Panc1 (cell line): ENCODE data around the gene TNIK.

ENCODE experiments used
- POLR2AphosphoS5 ChIP-seq: IDR thresholded peaks from 2 replicates; pipeline ENCODE4 v1.6.1; 2012; ENCODE audit warnings: mild to moderate bottlenecking, low read depth, low read length, moderate library complexity
- SIN3A ChIP-seq: IDR thresholded peaks from 2 replicates; pipeline ENCODE4 v1.6.1; 2012; ENCODE audit warnings: low read depth, mild to moderate bottlenecking, low read length, moderate library complexity, borderline replicate concordance; ENCODE audit not compliant: insufficient read depth
- TCF7L2 ChIP-seq: IDR thresholded peaks from 2 replicates; pipeline ENCODE4 v1.6.1; 2011; ENCODE audit warnings: mild to moderate bottlenecking, low read depth, low read length, inconsistent platforms
- TF ChIP-seq, protein P1 (sequence below), 2 experiments: IDR thresholded peaks; 2 replicates each; pipeline ENCODE4 v1.6.1; 2011 to 2012; ENCODE audit warnings: low read depth in 2 of 2, control low read depth in 1 of 2, low read length in 1 of 2, mild to moderate bottlenecking in 1 of 2, moderate library complexity in 1 of 2; ENCODE audit not compliant: insufficient read depth in 1 of 2
- TF ChIP-seq, protein P2 (sequence below): fragments of 450-650 bp; IDR thresholded peaks from 2 replicates; pipeline ENCODE4 v1.5.1; 2017; ENCODE audit warnings: mild to moderate bottlenecking

DNA sequence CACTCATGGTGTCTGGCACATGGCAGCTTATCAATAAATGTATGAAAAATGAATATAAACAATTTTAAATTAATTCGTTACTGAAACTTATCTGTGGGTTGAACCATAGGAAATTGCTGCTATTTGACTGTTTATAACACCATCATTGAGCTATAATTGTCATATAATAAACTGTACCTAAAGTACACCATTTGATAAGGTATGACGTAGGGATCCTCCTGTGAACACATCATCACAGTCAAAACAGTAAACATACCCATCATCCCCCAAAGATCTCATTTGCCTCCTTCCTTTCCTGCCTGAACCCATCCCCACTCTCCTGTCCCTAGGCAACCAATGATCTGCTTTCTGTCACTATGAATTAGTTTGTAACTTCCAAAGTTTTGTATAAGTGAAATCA is 282.7 kb downstream of the TNIK start:
- TF ChIP-seq, protein P1, sequence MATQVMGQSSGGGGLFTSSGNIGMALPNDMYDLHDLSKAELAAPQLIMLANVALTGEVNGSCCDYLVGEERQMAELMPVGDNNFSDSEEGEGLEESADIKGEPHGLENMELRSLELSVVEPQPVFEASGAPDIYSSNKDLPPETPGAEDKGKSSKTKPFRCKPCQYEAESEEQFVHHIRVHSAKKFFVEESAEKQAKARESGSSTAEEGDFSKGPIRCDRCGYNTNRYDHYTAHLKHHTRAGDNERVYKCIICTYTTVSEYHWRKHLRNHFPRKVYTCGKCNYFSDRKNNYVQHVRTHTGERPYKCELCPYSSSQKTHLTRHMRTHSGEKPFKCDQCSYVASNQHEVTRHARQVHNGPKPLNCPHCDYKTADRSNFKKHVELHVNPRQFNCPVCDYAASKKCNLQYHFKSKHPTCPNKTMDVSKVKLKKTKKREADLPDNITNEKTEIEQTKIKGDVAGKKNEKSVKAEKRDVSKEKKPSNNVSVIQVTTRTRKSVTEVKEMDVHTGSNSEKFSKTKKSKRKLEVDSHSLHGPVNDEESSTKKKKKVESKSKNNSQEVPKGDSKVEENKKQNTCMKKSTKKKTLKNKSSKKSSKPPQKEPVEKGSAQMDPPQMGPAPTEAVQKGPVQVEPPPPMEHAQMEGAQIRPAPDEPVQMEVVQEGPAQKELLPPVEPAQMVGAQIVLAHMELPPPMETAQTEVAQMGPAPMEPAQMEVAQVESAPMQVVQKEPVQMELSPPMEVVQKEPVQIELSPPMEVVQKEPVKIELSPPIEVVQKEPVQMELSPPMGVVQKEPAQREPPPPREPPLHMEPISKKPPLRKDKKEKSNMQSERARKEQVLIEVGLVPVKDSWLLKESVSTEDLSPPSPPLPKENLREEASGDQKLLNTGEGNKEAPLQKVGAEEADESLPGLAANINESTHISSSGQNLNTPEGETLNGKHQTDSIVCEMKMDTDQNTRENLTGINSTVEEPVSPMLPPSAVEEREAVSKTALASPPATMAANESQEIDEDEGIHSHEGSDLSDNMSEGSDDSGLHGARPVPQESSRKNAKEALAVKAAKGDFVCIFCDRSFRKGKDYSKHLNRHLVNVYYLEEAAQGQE (IDR thresholded peaks at IDR 0.05; ENCODE audit: insufficient read depth in 1 of 2, low read depth in 2 of 2, low read length in 1 of 2): no peak
- TF ChIP-seq, protein P2, sequence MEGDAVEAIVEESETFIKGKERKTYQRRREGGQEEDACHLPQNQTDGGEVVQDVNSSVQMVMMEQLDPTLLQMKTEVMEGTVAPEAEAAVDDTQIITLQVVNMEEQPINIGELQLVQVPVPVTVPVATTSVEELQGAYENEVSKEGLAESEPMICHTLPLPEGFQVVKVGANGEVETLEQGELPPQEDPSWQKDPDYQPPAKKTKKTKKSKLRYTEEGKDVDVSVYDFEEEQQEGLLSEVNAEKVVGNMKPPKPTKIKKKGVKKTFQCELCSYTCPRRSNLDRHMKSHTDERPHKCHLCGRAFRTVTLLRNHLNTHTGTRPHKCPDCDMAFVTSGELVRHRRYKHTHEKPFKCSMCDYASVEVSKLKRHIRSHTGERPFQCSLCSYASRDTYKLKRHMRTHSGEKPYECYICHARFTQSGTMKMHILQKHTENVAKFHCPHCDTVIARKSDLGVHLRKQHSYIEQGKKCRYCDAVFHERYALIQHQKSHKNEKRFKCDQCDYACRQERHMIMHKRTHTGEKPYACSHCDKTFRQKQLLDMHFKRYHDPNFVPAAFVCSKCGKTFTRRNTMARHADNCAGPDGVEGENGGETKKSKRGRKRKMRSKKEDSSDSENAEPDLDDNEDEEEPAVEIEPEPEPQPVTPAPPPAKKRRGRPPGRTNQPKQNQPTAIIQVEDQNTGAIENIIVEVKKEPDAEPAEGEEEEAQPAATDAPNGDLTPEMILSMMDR: no peak
- TF ChIP-seq POLR2AphosphoS5 (no peak), TCF7L2 (no peak), SIN3A (no peak)
